ENCODE results near the gene TMEM201.

DNA sequence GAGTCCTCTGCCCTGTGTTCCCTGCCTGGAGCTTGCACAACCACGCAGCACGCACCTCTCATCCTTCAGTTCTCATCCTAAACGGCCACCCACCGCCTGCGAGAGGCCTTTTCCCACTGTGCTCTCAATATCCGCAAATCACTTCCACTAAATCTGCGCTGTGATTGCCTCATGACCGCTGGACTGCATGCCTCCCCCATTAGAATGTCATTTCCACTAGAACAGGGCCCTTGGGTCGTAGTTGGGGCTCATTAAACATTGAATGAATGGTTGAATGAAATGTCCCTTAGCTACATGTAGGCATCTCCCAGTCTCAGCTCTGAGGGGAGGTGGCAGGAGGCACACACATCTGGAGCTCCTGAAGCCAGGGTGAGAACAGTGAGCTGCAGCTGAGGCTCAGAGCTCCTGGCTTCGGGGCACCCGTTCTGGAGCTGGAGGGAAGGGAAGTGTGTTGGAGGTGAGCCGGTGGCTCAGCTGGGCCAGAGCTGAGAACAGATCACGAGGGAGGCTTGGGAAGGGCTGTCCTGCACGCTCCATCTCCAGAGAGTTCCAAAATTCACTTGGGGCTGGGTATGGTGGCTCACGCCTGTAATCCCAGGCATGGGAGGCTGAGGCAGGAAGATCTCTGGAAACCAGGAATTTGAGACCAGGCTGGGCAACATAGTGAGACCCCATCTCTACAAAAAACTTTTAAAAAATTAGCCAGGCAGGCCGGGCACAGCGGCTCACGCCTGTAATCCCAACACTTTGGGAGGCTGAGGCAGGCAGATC, 30.4 kb downstream of the TMEM201 start:
- no peak for TF ChIP-seq POLR2A (IDR thresholded peaks at IDR 0.05)
- TF ChIP-seq, protein P1, sequence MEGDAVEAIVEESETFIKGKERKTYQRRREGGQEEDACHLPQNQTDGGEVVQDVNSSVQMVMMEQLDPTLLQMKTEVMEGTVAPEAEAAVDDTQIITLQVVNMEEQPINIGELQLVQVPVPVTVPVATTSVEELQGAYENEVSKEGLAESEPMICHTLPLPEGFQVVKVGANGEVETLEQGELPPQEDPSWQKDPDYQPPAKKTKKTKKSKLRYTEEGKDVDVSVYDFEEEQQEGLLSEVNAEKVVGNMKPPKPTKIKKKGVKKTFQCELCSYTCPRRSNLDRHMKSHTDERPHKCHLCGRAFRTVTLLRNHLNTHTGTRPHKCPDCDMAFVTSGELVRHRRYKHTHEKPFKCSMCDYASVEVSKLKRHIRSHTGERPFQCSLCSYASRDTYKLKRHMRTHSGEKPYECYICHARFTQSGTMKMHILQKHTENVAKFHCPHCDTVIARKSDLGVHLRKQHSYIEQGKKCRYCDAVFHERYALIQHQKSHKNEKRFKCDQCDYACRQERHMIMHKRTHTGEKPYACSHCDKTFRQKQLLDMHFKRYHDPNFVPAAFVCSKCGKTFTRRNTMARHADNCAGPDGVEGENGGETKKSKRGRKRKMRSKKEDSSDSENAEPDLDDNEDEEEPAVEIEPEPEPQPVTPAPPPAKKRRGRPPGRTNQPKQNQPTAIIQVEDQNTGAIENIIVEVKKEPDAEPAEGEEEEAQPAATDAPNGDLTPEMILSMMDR (IDR thresholded peaks at IDR 0.05): no peak

Data from heart left ventricle (tissue), 13 donors.